B cell (primary cell): ENCODE measurements around the gene GOT1. TPM values are rescaled to one million over a fixed set of nuclear protein-coding genes. Genes with fewer than 3 reads are reported as not detected.

Experiments used
- ATAC-seq: fragments of 200-7000 bp; cut with Tn5 transposase; one replicate; pipeline ENCODE4 v1.10.0; 2021; ENCODE audit warnings: low read depth, mild to moderate bottlenecking, moderate number of reproducible peaks, moderate library complexity
- CTCF ChIA-PET: fragments of 350-600 bp; sonication (Branson Sonifier 250); formaldehyde crosslinking; loops from one replicate; lab custom pipeline; 2021; ENCODE audit warnings: antibody characterized with exemption, inconsistent platforms; lab: Charles Lee
- POLR2A ChIA-PET: fragments of 350-600 bp; sonication (Branson Sonifier 250); formaldehyde crosslinking; loops from one replicate; lab custom pipeline; 2021; ENCODE audit warnings: antibody characterized with exemption; lab: Charles Lee
- DNase-seq: peaks from one replicate; pipeline ENCODE4 v3.0.0; 2013
- H2AFZ ChIP-seq: 2 replicates; pipeline ENCODE4 v1.6.1; 2012; ENCODE audit warnings: mild to moderate bottlenecking, low read depth, low read length; ENCODE audit not compliant: insufficient read depth, poor library complexity, severe bottlenecking
- H3K27ac ChIP-seq, 2 donors: 1 replicate in 1 of 2; 2 replicates in 1 of 2; pipeline ENCODE4 v1.5.1; 2012 to 2013; ENCODE audit warnings: low read length in 2 of 2, mild to moderate bottlenecking in 2 of 2, moderate library complexity in 1 of 2
- H3K27me3 ChIP-seq, 4 experiments: fragments of 200-600 bp in 1 of 4; sonication (generic) in 1 of 4; replicated peaks in 1 of 4; 1 replicate in 2 of 4; 2 replicates in 2 of 4; pipeline versions ENCODE4 v1.6.1 to v1.7.0; 2013 to 2016; ENCODE audit warnings: low read length in 3 of 4, mild to moderate bottlenecking in 2 of 4, mixed read lengths in 1 of 4, moderate library complexity in 1 of 4; ENCODE audit not compliant: insufficient read depth in 4 of 4, control insufficient read depth in 3 of 4; ENCODE audit errors: control extremely low read depth in 1 of 4
- H3K36me3 ChIP-seq, 2 experiments: replicated peaks in 1 of 2; 1 replicate in 1 of 2; 2 replicates in 1 of 2; pipeline versions ENCODE4 v1.6.1 to v1.7.1; 2013; ENCODE audit warnings: low read length in 1 of 2; ENCODE audit not compliant: insufficient read depth in 2 of 2, control insufficient read depth in 1 of 2; ENCODE audit errors: control extremely low read depth in 1 of 2, extremely low read depth in 1 of 2
- H3K4me1 ChIP-seq, 2 donors: fragments of 200-600 bp in 1 of 2; sonication (generic) in 1 of 2; 1 replicate in 1 of 2; 2 replicates in 1 of 2; pipeline versions ENCODE4 v1.5.1 to v1.6.1; 2013 to 2017; ENCODE audit warnings: low read length in 2 of 2; ENCODE audit not compliant: control insufficient read depth in 2 of 2, insufficient read depth in 2 of 2
- H3K4me2 ChIP-seq: replicated peaks from 2 replicates; pipeline ENCODE3; 2012; ENCODE audit warnings: mild to moderate bottlenecking, low read depth, low read length; ENCODE audit not compliant: poor library complexity, severe bottlenecking
- H3K4me3 ChIP-seq, 5 experiments: fragments of 200-600 bp in 1 of 5; sonication (generic) in 1 of 5; 1 replicate in 3 of 5; 2 replicates in 2 of 5; pipeline versions ENCODE4 v1.5.1 to v1.7.0; 2011 to 2016; ENCODE audit warnings: low read length in 4 of 5, mild to moderate bottlenecking in 4 of 5, low read depth in 2 of 5, control low read depth in 1 of 5, moderate library complexity in 1 of 5; ENCODE audit not compliant: insufficient read depth in 1 of 5; ENCODE audit errors: control extremely low read depth in 1 of 5, extremely low read depth in 1 of 5
- H3K79me2 ChIP-seq: fragments of 200-600 bp; sonication (generic); one replicate; pipeline ENCODE4 v1.6.0; 2016; ENCODE audit warnings: low read length; ENCODE audit not compliant: control insufficient read depth, insufficient read depth
- H3K9ac ChIP-seq: fragments of 200-600 bp; sonication (generic); 2 replicates; pipeline ENCODE4 v1.6.1; 2017; ENCODE audit warnings: mild to moderate bottlenecking, low read length, moderate library complexity
- H3K9me3 ChIP-seq, 3 donors: one replicate each; pipeline versions ENCODE4 v1.6.1 to v1.7.1; 2013; ENCODE audit warnings: low read length in 2 of 3; ENCODE audit not compliant: control insufficient read depth in 2 of 3, insufficient read depth in 1 of 3; ENCODE audit errors: control extremely low read depth in 1 of 3
- H4K20me1 ChIP-seq: 2 replicates; pipeline ENCODE4 v1.6.0; 2012; ENCODE audit warnings: mild to moderate bottlenecking, low read length; ENCODE audit not compliant: insufficient read depth, control insufficient read depth, poor library complexity, severe bottlenecking
- H3K27ac Mint-ChIP-seq: one replicate; pipeline ENCODE4 v1.8.0; 2021; ENCODE audit warnings: mixed read lengths
- H3K27me3 Mint-ChIP-seq: one replicate; pipeline ENCODE4 v1.8.0; 2021; ENCODE audit warnings: mixed read lengths
- H3K4me1 Mint-ChIP-seq: one replicate; pipeline ENCODE4 v1.8.0; 2021; ENCODE audit warnings: mixed read lengths
- H3K4me3 Mint-ChIP-seq: one replicate; pipeline ENCODE4 v1.8.0; 2021; ENCODE audit warnings: mixed read lengths
- H3K9me3 Mint-ChIP-seq: one replicate; pipeline ENCODE4 v1.8.0; 2022; ENCODE audit warnings: mixed read lengths; ENCODE audit not compliant: insufficient read depth
- CTCF ChIP-seq: fragments of 200-600 bp; IDR thresholded peaks from one replicate; pipeline ENCODE4 v1.8.0; 2022; ENCODE audit warnings: antibody characterized with exemption, mild to moderate bottlenecking
- EZH2 ChIP-seq: IDR thresholded peaks from 2 replicates; pipeline ENCODE4 v1.6.1; 2012; ENCODE audit warnings: borderline replicate concordance, low read depth, mild to moderate bottlenecking, moderate library complexity, low read length; ENCODE audit not compliant: insufficient read depth, poor library complexity, severe bottlenecking
- WGBS: methylation state at CpG from one replicate; pipeline ENCODE4 v1.1.5; 2013; ENCODE audit warnings: missing lambda C conversion rate; ENCODE audit not compliant: insufficient coverage; 5-methylcytosine and 5-hydroxymethylcytosine counted together
- intact Hi-C: fragments of 100-400 bp; cut with micrococcal nuclease; formaldehyde crosslinking; loops from one replicate; pipeline ENCODE4 v1.10.0; 2022
- polyA plus RNA-seq: library from polyadenylated mRNA; depleted of rRNA; stranded (reverse); fragments of >200 nt; gene quantifications from 2 replicates; pipeline ENCODE4 v1.2.3, GENCODE V29; 2012
- total RNA-seq, 2 donors: library from RNA; stranded (reverse); fragments of 120-200 nt in 1 of 2; gene quantifications; 1 replicate in 1 of 2; 2 replicates in 1 of 2; pipeline versions ENCODE4 v1.2.3 to v1.2.4, GENCODE V29; 2013 to 2022

GOT1 gene
- total and polyA plus RNA-seq, 2 donors (not counting 1 experiment from before 2014, with no cell fraction given): 5.9 to 14.9 TPM

GRCh38 chr10:99438890-99439289 is 8.5 kb upstream of the GOT1 start:
- Mint-ChIP-seq H3K9me3 (no peaks in the 10 kb centered on the region), H3K4me3 (no peak overlapping the region), H3K4me1 (no peaks in the 10 kb centered on the region), H3K27me3 (peaks cover 4% of the 10 kb centered on the region), H3K27ac (no peak overlapping the region)
- H2AFZ ChIP-seq: no peak overlapping the region
- DNase-seq: no peak
- ATAC-seq: no peak
- H3K36me3 ChIP-seq: no peaks in the 10 kb centered on the region
- no peak overlapping the region for H3K9ac ChIP-seq
- TF ChIP-seq CTCF: no peak
- TF ChIP-seq EZH2: no peak
- no peak overlapping the region for H3K27ac ChIP-seq
- no peaks in the 10 kb centered on the region for H3K79me2 ChIP-seq
- intact Hi-C loops: no loop called here
- H3K4me2 ChIP-seq: no peak overlapping the region
- no CpG with 5 or more reads among the region's 2 CpGs for WGBS
- H3K4me1 ChIP-seq: no peaks in the 10 kb centered on the region
- ChIA-PET CTCF (interaction anchor here (0.8 to 6.2 kb wide), 3 partner anchors 8 to 272 kb away, joined by 3 to 81 read pairs (median 3); partner anchors contain the start of gene GOT1), POLR2A (no interaction called here)
- no peaks in the 10 kb centered on the region for H3K27me3 ChIP-seq
- H3K4me3 ChIP-seq: no peak overlapping the region
- no peaks in the 10 kb centered on the region for H3K9me3 ChIP-seq
- no peaks in the 10 kb centered on the region for H4K20me1 ChIP-seq

DNA sequence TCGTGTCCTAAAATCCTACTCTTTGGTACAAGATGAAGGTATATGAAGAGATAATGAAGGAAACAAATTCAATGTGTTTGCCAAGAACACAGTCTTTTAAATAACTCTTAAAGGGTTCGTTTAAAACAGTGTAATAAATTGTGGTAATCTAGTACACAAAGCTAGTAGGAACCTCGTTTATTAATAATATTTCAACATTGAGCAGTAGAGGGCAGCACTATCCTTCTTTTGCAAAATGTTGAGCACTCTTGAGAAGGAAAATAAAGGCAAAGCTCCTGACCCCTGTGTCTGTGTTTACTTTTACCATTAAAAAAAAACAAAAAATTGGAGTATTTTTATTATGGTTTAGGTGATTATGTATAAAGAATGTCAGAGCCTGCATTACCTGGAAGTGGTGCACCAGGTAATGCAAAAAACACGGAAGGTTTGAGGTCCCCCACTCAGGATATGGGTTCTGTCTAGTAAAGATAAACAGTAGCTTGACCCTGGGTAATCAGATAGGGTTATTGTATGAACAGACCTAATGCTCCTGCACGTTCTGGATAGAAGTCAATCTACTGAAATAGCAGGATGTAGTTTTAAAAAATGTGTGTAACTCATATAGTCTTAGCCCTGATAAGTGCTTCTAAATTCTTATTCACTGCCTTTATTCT is 5.7 kb upstream of the GOT1 start:
- ATAC-seq: peak; percentile 58
- H3K4me2 ChIP-seq: no peak overlapping the region

More for the DNA sequence above, 5.7 kb upstream of the GOT1 start:
- ChIA-PET CTCF (interaction anchor here (0.5 to 6.2 kb wide), 45 partner anchors 9 to 1700 kb away, joined by 3 to 81 read pairs (median 4); partner anchors contain the start of genes ENTPD7, HIF1AN, R3HCC1L and SLC25A28), POLR2A (interaction anchor here (1.3 kb wide), 1 partner anchor 184 kb away, joined by 3 read pairs; the partner anchor contains the start of gene SLC25A28)
- Histone ChIP-seq H4K20me1 (no peaks in the 10 kb centered on the region), H3K4me1 (peaks cover 7 to 8% of the 10 kb centered on the region in 2 donors), H3K79me2 (peaks cover under 1% of the 10 kb centered on the region), H3K27me3 (no peaks in the 10 kb centered on the region), H3K4me3 (no peak overlapping the region), H3K9ac (no peak overlapping the region), H3K9me3 (no peaks in the 10 kb centered on the region), H2AFZ (no peak overlapping the region), H3K36me3 (no peaks in the 10 kb centered on the region), H3K27ac (no peak overlapping the region)
- peak overlapping the region; percentile 26 for H3K27ac Mint-ChIP-seq
- no peak overlapping the region for H3K4me3 Mint-ChIP-seq
- peaks cover 11% of the 10 kb centered on the region for H3K4me1 Mint-ChIP-seq
- 85% methylated on average over 1 of the region's 5 CpGs for WGBS
- H3K9me3 Mint-ChIP-seq: no peaks in the 10 kb centered on the region
- H3K27me3 Mint-ChIP-seq: no peaks in the 10 kb centered on the region
- peak; percentile 66 for DNase-seq
- TF ChIP-seq CTCF (peak; percentile 79), EZH2 (no peak)
- intact Hi-C loops: loop anchor here (1.0 kb wide), 4 partner anchors 44 to 275 kb away; no protein-coding TSS in a partner anchor
